ENCODE data around the gene MGRN1.

- TF ChIP-seq RAD21 (IDR thresholded peaks at IDR 0.05; ENCODE audit: low read depth), result no peak
- TF ChIP-seq TEAD4 (IDR thresholded peaks at IDR 0.05), result no peak
- TF ChIP-seq TAF1 (IDR thresholded peaks at IDR 0.05; ENCODE audit: low read depth), result no peak
- no peak for TF ChIP-seq CEBPB (IDR thresholded peaks at IDR 0.05)
- TF ChIP-seq TCF12 (IDR thresholded peaks at IDR 0.05; ENCODE audit: low read depth), result no peak
- no peak for TF ChIP-seq YY1 (IDR thresholded peaks at IDR 0.05; ENCODE audit: low read depth)
Observed at GRCh38 chr16:4588961-4589360, 35.7 kb upstream of the MGRN1 start.

Measured in Ishikawa (cell line).